ENCODE measurements around the gene SHKBP1.

The SHKBP1 gene

DNA sequence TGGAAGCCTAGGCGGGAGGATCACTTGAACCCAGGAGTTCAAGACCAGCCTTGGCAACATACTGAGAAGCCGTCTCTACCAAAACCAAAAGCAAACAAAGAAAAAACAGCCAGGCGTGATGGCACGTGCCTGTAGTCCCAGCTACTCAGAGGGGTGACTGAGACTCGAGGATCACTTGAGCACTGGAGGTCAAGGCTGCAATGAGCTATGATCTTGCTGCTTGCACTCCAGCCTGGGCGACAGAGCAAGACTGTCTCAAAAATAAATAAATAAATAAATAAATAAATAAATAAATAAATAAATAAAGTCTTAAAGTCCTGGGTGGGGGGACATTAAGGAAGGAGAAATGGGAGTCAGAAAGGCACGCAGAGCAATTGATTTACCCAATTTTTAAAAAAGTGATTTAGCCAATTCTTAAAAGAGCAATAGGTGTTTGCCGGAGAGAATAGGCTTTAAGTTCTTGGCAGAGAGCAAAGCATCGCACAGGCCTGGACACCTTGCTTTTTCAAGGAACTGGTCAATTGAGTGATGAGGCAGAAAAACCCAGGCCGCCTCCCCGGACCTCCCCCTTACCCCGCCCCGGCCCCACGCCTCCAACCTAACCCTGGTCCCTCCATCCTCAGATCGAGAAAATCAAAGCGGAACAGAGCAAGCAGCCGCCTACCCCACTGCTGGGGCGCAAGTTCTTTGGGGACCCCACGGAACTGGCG is 9.5 kb upstream of the SHKBP1 start (continued):
- TF ChIP-seq, protein P1, sequence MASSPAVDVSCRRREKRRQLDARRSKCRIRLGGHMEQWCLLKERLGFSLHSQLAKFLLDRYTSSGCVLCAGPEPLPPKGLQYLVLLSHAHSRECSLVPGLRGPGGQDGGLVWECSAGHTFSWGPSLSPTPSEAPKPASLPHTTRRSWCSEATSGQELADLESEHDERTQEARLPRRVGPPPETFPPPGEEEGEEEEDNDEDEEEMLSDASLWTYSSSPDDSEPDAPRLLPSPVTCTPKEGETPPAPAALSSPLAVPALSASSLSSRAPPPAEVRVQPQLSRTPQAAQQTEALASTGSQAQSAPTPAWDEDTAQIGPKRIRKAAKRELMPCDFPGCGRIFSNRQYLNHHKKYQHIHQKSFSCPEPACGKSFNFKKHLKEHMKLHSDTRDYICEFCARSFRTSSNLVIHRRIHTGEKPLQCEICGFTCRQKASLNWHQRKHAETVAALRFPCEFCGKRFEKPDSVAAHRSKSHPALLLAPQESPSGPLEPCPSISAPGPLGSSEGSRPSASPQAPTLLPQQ (tag by site-specific recombination; IDR thresholded peaks at IDR 0.05): peak; percentile 35; the same call in 1 of the 2 replicates
- TF ChIP-seq TCF7L2 (IDR thresholded peaks at IDR 0.05; ENCODE audit: borderline replicate concordance, low read depth, low read length) (no peak), MYNN (tag by site-specific recombination; IDR thresholded peaks at IDR 0.05; ENCODE audit: borderline replicate concordance) (peak; percentile 65; the same call in 1 of the 2 replicates), ZNF146 (tag by site-specific recombination; IDR thresholded peaks at IDR 0.05) (peak; percentile 34; the same call in 1 of the 2 replicates), SP3 (tag by site-specific recombination; IDR thresholded peaks at IDR 0.05) (peak; percentile 60), ZNF830 (tag by site-specific recombination; IDR thresholded peaks at IDR 0.05; ENCODE audit: low read depth) (no peak), ZNF473 (tag by site-specific recombination; IDR thresholded peaks at IDR 0.05) (no peak), ZNF629 (tag by site-specific recombination; IDR thresholded peaks at IDR 0.05) (peak; percentile 91), ZNF157 (tag by site-specific recombination; IDR thresholded peaks at IDR 0.05) (peak; percentile 54; the same call in 1 of the 2 replicates), ZNF10 (tag by site-specific recombination; IDR thresholded peaks at IDR 0.05) (peak; percentile 69; the same call in 1 of the 2 replicates), ZFP37 (tag by site-specific recombination; IDR thresholded peaks at IDR 0.05) (peak; percentile 99), ZNF555 (tag by site-specific recombination; conservative IDR thresholded peaks at IDR 0.05) (peak; percentile 100), ZSCAN30 (tag by site-specific recombination; IDR thresholded peaks at IDR 0.05) (no peak), ZNF426 (tag by site-specific recombination; IDR thresholded peaks at IDR 0.05) (peak; percentile 100), ZNF302 (tag by site-specific recombination; IDR thresholded peaks at IDR 0.05; ENCODE audit: low read depth) (peak; percentile 93), ZBTB48 (tag by site-specific recombination; IDR thresholded peaks at IDR 0.05) (no peak), ZNF19 (tag by site-specific recombination; IDR thresholded peaks at IDR 0.05; ENCODE audit: low read depth) (peak; percentile 99), ZNF404 (tag by site-specific recombination; IDR thresholded peaks at IDR 0.05) (peak; percentile 100), KLF7 (tag by site-specific recombination; IDR thresholded peaks at IDR 0.05; ENCODE audit: borderline replicate concordance) (peak; percentile 96; the same call in 1 of the 2 replicates), ZNF529 (tag by site-specific recombination; IDR thresholded peaks at IDR 0.05; ENCODE audit: insufficient replicate concordance) (no peak), OSR2 (tag by site-specific recombination; IDR thresholded peaks at IDR 0.05) (peak; percentile 31; the same call in 1 of the 2 replicates), KLF8 (tag by site-specific recombination; IDR thresholded peaks at IDR 0.05) (no peak), GLI2 (tag by site-specific recombination; IDR thresholded peaks at IDR 0.05; ENCODE audit: borderline replicate concordance, low read depth) (no peak; the same call in 1 of the 2 replicates), RBAK (tag by site-specific recombination; IDR thresholded peaks at IDR 0.05) (peak; percentile 97), ZNF768 (tag by site-specific recombination; IDR thresholded peaks at IDR 0.05) (no peak; the same call in 1 of the 2 replicates), ZNF138 (tag by site-specific recombination; IDR thresholded peaks at IDR 0.05; ENCODE audit: borderline replicate concordance) (peak; percentile 100)
- TF ChIP-seq, protein P2, sequence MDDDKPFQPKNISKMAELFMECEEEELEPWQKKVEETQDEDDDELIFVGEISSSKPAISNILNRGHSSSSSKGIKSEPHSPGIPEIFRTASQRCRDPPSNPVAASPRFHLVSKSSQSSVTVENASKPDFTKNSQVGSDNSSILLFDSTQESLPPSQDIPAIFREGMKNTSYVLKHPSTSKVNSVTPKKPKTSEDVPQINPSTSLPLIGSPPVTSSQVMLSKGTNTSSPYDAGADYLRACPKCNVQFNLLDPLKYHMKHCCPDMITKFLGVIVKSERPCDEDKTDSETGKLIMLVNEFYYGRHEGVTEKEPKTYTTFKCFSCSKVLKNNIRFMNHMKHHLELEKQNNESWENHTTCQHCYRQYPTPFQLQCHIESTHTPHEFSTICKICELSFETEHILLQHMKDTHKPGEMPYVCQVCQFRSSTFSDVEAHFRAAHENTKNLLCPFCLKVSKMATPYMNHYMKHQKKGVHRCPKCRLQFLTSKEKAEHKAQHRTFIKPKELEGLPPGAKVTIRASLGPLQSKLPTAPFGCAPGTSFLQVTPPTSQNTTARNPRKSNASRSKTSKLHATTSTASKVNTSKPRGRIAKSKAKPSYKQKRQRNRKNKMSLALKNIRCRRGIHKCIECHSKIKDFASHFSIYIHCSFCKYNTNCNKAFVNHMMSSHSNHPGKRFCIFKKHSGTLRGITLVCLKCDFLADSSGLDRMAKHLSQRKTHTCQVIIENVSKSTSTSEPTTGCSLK (tag by site-specific recombination; IDR thresholded peaks at IDR 0.05): no peak
- TF ChIP-seq, protein P3, sequence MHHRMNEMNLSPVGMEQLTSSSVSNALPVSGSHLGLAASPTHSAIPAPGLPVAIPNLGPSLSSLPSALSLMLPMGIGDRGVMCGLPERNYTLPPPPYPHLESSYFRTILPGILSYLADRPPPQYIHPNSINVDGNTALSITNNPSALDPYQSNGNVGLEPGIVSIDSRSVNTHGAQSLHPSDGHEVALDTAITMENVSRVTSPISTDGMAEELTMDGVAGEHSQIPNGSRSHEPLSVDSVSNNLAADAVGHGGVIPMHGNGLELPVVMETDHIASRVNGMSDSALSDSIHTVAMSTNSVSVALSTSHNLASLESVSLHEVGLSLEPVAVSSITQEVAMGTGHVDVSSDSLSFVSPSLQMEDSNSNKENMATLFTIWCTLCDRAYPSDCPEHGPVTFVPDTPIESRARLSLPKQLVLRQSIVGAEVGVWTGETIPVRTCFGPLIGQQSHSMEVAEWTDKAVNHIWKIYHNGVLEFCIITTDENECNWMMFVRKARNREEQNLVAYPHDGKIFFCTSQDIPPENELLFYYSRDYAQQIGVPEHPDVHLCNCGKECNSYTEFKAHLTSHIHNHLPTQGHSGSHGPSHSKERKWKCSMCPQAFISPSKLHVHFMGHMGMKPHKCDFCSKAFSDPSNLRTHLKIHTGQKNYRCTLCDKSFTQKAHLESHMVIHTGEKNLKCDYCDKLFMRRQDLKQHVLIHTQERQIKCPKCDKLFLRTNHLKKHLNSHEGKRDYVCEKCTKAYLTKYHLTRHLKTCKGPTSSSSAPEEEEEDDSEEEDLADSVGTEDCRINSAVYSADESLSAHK (tag by site-specific recombination; IDR thresholded peaks at IDR 0.05): peak; percentile 69; the same call in 1 of the 2 replicates
- TF ChIP-seq, protein P4, sequence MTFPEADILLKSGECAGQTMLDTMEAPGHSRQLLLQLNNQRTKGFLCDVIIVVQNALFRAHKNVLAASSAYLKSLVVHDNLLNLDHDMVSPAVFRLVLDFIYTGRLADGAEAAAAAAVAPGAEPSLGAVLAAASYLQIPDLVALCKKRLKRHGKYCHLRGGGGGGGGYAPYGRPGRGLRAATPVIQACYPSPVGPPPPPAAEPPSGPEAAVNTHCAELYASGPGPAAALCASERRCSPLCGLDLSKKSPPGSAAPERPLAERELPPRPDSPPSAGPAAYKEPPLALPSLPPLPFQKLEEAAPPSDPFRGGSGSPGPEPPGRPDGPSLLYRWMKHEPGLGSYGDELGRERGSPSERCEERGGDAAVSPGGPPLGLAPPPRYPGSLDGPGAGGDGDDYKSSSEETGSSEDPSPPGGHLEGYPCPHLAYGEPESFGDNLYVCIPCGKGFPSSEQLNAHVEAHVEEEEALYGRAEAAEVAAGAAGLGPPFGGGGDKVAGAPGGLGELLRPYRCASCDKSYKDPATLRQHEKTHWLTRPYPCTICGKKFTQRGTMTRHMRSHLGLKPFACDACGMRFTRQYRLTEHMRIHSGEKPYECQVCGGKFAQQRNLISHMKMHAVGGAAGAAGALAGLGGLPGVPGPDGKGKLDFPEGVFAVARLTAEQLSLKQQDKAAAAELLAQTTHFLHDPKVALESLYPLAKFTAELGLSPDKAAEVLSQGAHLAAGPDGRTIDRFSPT (tag by site-specific recombination; IDR thresholded peaks at IDR 0.05): peak; percentile 48; the same call in 1 of the 2 replicates
- TF ChIP-seq, protein P5, sequence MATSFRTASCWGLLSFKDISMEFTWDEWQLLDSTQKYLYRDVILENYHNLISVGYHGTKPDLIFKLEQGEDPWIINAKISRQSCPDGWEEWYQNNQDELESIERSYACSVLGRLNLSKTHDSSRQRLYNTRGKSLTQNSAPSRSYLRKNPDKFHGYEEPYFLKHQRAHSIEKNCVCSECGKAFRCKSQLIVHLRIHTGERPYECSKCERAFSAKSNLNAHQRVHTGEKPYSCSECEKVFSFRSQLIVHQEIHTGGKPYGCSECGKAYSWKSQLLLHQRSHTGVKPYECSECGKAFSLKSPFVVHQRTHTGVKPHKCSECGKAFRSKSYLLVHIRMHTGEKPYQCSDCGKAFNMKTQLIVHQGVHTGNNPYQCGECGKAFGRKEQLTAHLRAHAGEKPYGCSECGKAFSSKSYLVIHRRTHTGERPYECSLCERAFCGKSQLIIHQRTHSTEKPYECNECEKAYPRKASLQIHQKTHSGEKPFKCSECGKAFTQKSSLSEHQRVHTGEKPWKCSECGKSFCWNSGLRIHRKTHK (tag by site-specific recombination; IDR thresholded peaks at IDR 0.05): 0 out of 2 replicates have a peak, but pooled peaks have one; percentile 27
